ENCODE measurements around the gene KCNB1.
"Not testable (repeated sequence)": the region's sequence is repeated elsewhere in the genome, so short reads cannot be mapped to it uniquely, and the experiment has no call there.

The KCNB1 gene

GRCh38 chr20:49314052-49314451, 168.4 kb downstream of the KCNB1 start:
- not testable (repeated sequence) for DNase-seq
